ENCODE measurements around the gene GP2. TPM values are rescaled to one million over a fixed set of nuclear protein-coding genes. Genes with fewer than 3 reads are reported as not detected.

GP2 gene
- total RNA-seq, 4 donors from 2014 or later = not detected

- ATAC-seq (no peak), DNase-seq (no peak)
- H3K27ac ChIP-seq = no peak overlapping the region
- no peaks in the 10 kb centered on the region for H3K27me3 ChIP-seq
- H3K9me3 ChIP-seq = no peaks in the 10 kb centered on the region
- intact Hi-C loops (cut with DNase I; ENCODE audit: low total_unique reads) = no loop called here
- H3K4me1 ChIP-seq = no peaks in the 10 kb centered on the region
- TF ChIP-seq POLR2A (IDR thresholded peaks at IDR 0.05) (no peak), CTCF (IDR thresholded peaks at IDR 0.05 in 4 of 5, conservative IDR thresholded peaks at IDR 0.05 in 1 of 5) (no peak)
- no peak overlapping the region for H3K4me3 ChIP-seq
- H3K36me3 ChIP-seq = no peaks in the 10 kb centered on the region
- in situ Hi-C loops (cut with MboI; ENCODE audit: low sequenced_read_pairs in 4 of 4) = no loop called here
Observed at GRCh38 chr16:20311548-20311947, 15.8 kb downstream of the GP2 start.

- Histone ChIP-seq H3K36me3 (no peaks in the 10 kb centered on the region), H3K27ac (no peak overlapping the region), H3K9me3 (no peaks in the 10 kb centered on the region), H3K4me1 (no peaks in the 10 kb centered on the region), H3K4me3 (no peak overlapping the region), H3K27me3 (no peaks in the 10 kb centered on the region)
- no peak for ATAC-seq
- TF ChIP-seq POLR2A (IDR thresholded peaks at IDR 0.05) (no peak), CTCF (IDR thresholded peaks at IDR 0.05 in 4 of 5, conservative IDR thresholded peaks at IDR 0.05 in 1 of 5) (no peak)
- in situ Hi-C loops (cut with MboI; ENCODE audit: low sequenced_read_pairs in 4 of 4) (no loop called here), intact Hi-C loops (cut with DNase I; ENCODE audit: low total_unique reads) (no loop called here)
- DNase-seq = no peak
Observed at GRCh38 chr16:20310421-20311395, 16.6 kb downstream of the GP2 start.

- no peaks in the 10 kb centered on the region for H3K36me3 ChIP-seq
- DNase-seq = no peak
- H3K9me3 ChIP-seq = no peaks in the 10 kb centered on the region
- H3K27ac ChIP-seq = no peak overlapping the region
- intact Hi-C loops (cut with DNase I; ENCODE audit: low total_unique reads) = no loop called here
- H3K27me3 ChIP-seq = no peaks in the 10 kb centered on the region
- H3K4me3 ChIP-seq = no peak overlapping the region
- in situ Hi-C loops (cut with MboI; ENCODE audit: low sequenced_read_pairs in 4 of 4) = no loop called here
- TF ChIP-seq CTCF (IDR thresholded peaks at IDR 0.05 in 4 of 5, conservative IDR thresholded peaks at IDR 0.05 in 1 of 5) (no peak), POLR2A (IDR thresholded peaks at IDR 0.05) (no peak)
- ATAC-seq = no peak
- H3K4me1 ChIP-seq = no peaks in the 10 kb centered on the region
Observed at GRCh38 chr16:20309786-20310185, 17.5 kb downstream of the GP2 start.

- H3K4me1 ChIP-seq = no peaks in the 10 kb centered on the region
- intact Hi-C loops (cut with DNase I; ENCODE audit: low total_unique reads) = no loop called here
- in situ Hi-C loops (cut with MboI; ENCODE audit: low sequenced_read_pairs in 4 of 4) = no loop called here
Observed at GRCh38 chr16:20308801-20309590, 18.3 kb downstream of the GP2 start.

More at GRCh38 chr16:20308801-20309590, 18.3 kb downstream of the GP2 start:
- no peak for TF ChIP-seq POLR2A (IDR thresholded peaks at IDR 0.05)
- TF ChIP-seq CTCF (IDR thresholded peaks at IDR 0.05 in 4 of 5, conservative IDR thresholded peaks at IDR 0.05 in 1 of 5) = no peak
- ATAC-seq = no peak
- no peaks in the 10 kb centered on the region for H3K27me3 ChIP-seq
- no peak overlapping the region for H3K4me3 ChIP-seq
- H3K36me3 ChIP-seq = no peaks in the 10 kb centered on the region
- DNase-seq = no peak
- no peak overlapping the region for H3K27ac ChIP-seq
- H3K9me3 ChIP-seq = no peaks in the 10 kb centered on the region

Measured in gastrocnemius medialis (tissue), 4 donors.